SK-N-SH (cell line): ENCODE data around the gene MDK. TPM values are rescaled to one million over a fixed set of nuclear protein-coding genes. Genes with fewer than 3 reads are reported as not detected.

ENCODE experiments used
- polyA plus RNA-seq, 3 experiments: library from polyadenylated mRNA; depleted of rRNA; stranded (reverse); fragments of >200 nt; gene quantifications; 2 replicates each; pipeline ENCODE4 v1.2.3, GENCODE V29; 2012
- small RNA-seq, 7 experiments: library from RNA; depleted of rRNA; stranded (forward); fragments of <200 nt; gene quantifications; one replicate each; pipeline ENCODE3, GENCODE V24; 2012

MDK gene
- polyA plus RNA-seq, 1 of the 3 experiments (the other 2 are of a cell fraction), result 2,395 TPM

Small RNA genes within 50 kb of the gene (small RNA-seq; reads per million reads assigned to genes)
- 0 to 0.43 (median 0) reads per million in 7 experiments for gene MIR4688

Other genes with a start within 250 kb of the MDK start
- gene CREB3L1, start 104.0 kb upstream of the MDK start, polyA plus RNA-seq (2012; rRNA removed), result 5.6 and 14.0 TPM in 2 replicates
- 23.9 and 33.2 TPM in 2 replicates for gene DGKZ, start 34.2 kb upstream of the MDK start, polyA plus RNA-seq (2012; rRNA removed)
- gene CHRM4, start 10.1 kb downstream of the MDK start, polyA plus RNA-seq (2012; rRNA removed), result 0.13 and 0.26 TPM in 2 replicates
- 10.0 and 10.4 TPM in 2 replicates for gene AMBRA1, start 212.4 kb downstream of the MDK start, polyA plus RNA-seq (2012; rRNA removed)
- 2.4 and 3.3 TPM in 2 replicates for gene HARBI1, start 235.6 kb downstream of the MDK start, polyA plus RNA-seq (2012; rRNA removed)
- 39.4 and 52.8 TPM in 2 replicates for gene ATG13, start 235.9 kb downstream of the MDK start, polyA plus RNA-seq (2012; rRNA removed)